Retinal pigment epithelial cell (primary cell): ENCODE measurements around the gene IFNA5.

Experiments used
- DNase-seq: peaks from one replicate; pipeline ENCODE4 v3.0.0-alpha.2; 2010; ENCODE audit warnings: low read depth
- H3K4me3 ChIP-seq: 2 replicates; pipeline ENCODE4 v1.5.1; 2011; ENCODE audit warnings: mild to moderate bottlenecking, low read length, control low read depth, moderate library complexity
- CTCF ChIP-seq: conservative IDR thresholded peaks from 2 replicates; pipeline ENCODE4 v1.5.1; 2011; ENCODE audit warnings: low read depth, low read length, control low read depth, inconsistent platforms

The IFNA5 gene

GRCh38 chr9:21266733-21267484, 38.2 kb downstream of the IFNA5 start:
- TF ChIP-seq CTCF, result no peak
- DNase-seq, result no peak
- no peak overlapping the region for H3K4me3 ChIP-seq

- no peak for TF ChIP-seq CTCF
- no peak for DNase-seq
- no peak overlapping the region for H3K4me3 ChIP-seq
Observed at GRCh38 chr9:21265421-21266189, 39.5 kb downstream of the IFNA5 start.

- no peak overlapping the region for H3K4me3 ChIP-seq
- no peak for TF ChIP-seq CTCF
- DNase-seq, result no peak
Observed at GRCh38 chr9:21255538-21256212, 49.4 kb downstream of the IFNA5 start.
